ENCODE measurements around the gene LCK. TPM values are rescaled to one million over a fixed set of nuclear protein-coding genes. Genes with fewer than 3 reads are reported as not detected.
A peak's percentile ranks its signal among the peaks of the same experiment; 100 is the strongest.
"Not testable (repeated sequence)": the region's sequence is repeated elsewhere in the genome, so short reads cannot be mapped to it uniquely, and the experiment has no call there.

Gene LCK
- total and polyA plus RNA-seq, 2 experiments from 2014 or later, result 33.2 to 86.6 TPM

DNA sequence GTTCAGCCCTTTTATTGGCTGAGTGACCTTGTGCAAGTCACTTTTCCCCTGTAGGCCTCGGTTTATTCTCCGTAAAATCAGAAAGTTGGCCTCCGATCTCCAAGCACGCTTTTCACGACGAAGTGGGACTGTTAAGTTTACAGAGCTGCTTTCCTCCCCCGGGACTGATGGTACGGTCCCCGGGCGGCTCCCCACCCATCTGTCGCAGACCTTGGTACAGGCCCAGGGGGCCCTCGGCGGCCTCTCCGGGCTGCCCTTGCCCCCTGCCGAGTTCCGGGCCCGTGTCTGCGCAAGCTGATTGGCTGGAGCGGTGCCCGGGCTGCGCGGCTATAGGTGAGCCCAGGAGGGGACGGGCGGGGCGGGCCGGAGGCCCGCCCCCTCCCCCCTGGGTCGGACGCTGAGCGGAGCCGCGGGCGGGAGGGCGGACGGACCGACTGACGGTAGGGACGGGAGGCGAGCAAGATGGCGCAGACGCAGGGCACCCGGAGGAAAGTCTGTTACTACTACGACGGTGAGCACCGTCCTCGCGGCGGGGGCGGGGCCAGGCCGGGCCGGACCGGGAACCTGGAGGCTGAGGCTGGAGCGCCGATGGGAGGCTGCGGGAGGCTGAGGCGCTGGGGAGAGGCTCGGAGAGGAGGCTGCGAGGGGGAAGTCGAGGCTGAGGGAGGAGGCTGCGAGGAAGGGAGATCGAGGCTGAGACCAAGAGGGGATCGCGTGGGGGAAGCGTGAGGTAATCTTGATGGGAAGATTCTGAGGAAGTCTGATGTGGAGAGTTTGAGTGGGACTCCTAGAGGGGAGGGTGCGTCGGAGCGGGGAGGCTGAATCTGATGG lies 40.9 kb downstream of the LCK start, which contains the start of gene HDAC1:
TSS of gene HDAC1 (plus strand) at position 376 of the 831 bp plus-strand sequence. CDS start at position 463, 87 bp downstream.
- Histone ChIP-seq H4K20me1 (replicated peaks; ENCODE audit: insufficient read depth) (peaks cover 31% of the 10 kb centered on the region), H3K36me3 (ENCODE audit: insufficient read depth) (no peaks in the 10 kb centered on the region), H3K9me2 (ENCODE audit: insufficient read depth) (no peaks in the 10 kb centered on the region), H3K27me3 (ENCODE audit: insufficient read depth) (no peaks in the 10 kb centered on the region), H3K4me2 (peak within 1 kb of the TSS; percentile 92), H3K4me3 (peak within 1 kb of the TSS; percentile 92), H3K4me1 (ENCODE audit: insufficient read depth) (peaks cover 8% of the 10 kb centered on the region), H2AFZ (peak within 1 kb of the TSS; percentile 94), H3F3A (replicated peaks; ENCODE audit: low read depth) (0 out of 2 replicates have a peak, but pooled peaks cover 6% of the 10 kb centered on the region), H3K79me2 (replicated peaks; ENCODE audit: insufficient read depth) (peaks cover 49% of the 10 kb centered on the region), H3K27ac (ENCODE audit: low read depth) (peak within 1 kb of the TSS; percentile 59; the same call in 1 of the 2 replicates)
- Mint-ChIP-seq H3K27ac (peak within 1 kb of the TSS; percentile 83), H3K4me1 (peaks cover 19% of the 10 kb centered on the region), H3K36me3 (ENCODE audit: low read depth) (peaks cover 16% of the 10 kb centered on the region), H3K9me3 (no peaks in the 10 kb centered on the region; the same call in 2 of the 3 replicates), H3K4me3 (peak within 1 kb of the TSS; percentile 94), H3K27me3 (ENCODE audit: insufficient read depth, low read depth, poor library complexity) (peaks cover 21% of the 10 kb centered on the region)
- DNase-seq (ENCODE audit: low spot score) (peak; percentile 95), ATAC-seq (peak; percentile 90)
- TF ChIP-seq POLR2AphosphoS5 (IDR thresholded peaks at IDR 0.05; ENCODE audit: low read depth) (peak; percentile 76), ZNF114 (CRISPR knock-in tag; IDR thresholded peaks at IDR 0.05) (no peak)

DNA sequence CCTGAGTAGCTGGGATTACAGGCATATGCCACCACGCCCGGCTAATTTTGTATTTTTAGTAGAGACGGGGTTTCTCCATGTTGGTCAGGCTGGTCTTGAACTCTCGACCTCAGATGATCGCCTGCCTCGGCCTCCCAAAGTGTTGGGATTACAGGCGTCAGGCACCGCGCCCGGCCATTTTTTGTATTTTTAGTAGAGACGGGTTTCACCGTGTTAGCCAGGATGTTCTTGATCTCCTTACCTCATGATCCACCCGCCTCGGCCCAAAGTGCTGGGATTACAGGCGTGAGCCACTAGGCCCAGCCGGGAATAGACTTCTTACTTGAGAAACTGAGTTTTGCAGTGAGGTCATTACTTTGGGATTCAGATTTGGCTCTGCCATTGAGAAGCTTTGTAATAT lies 47.1 kb downstream of the LCK start:
- H3F3A ChIP-seq (replicated peaks; ENCODE audit: low read depth); H3K27me3 Mint-ChIP-seq (ENCODE audit: insufficient read depth, low read depth, poor library complexity); H3K4me1 ChIP-seq (ENCODE audit: insufficient read depth); DNase-seq (ENCODE audit: low spot score); H3K9me2 ChIP-seq (ENCODE audit: insufficient read depth); H3K9me3 Mint-ChIP-seq; H3K4me3 Mint-ChIP-seq; H3K4me2 ChIP-seq; H3K4me3 ChIP-seq; ATAC-seq; H2AFZ ChIP-seq; H3K27ac Mint-ChIP-seq; H3K27me3 ChIP-seq (ENCODE audit: insufficient read depth); H3K27ac ChIP-seq (ENCODE audit: low read depth): not testable (repeated sequence)
- H3K4me1 Mint-ChIP-seq, result peaks cover 11% of the 10 kb centered on the region
- peaks cover 90% of the 10 kb centered on the region for H3K79me2 ChIP-seq (replicated peaks; ENCODE audit: insufficient read depth)
- peaks cover 23% of the 10 kb centered on the region for H3K36me3 Mint-ChIP-seq (ENCODE audit: low read depth)
- peaks cover 10% of the 10 kb centered on the region for H3K36me3 ChIP-seq (ENCODE audit: insufficient read depth)
- peaks cover 48% of the 10 kb centered on the region for H4K20me1 ChIP-seq (replicated peaks; ENCODE audit: insufficient read depth)

DNA sequence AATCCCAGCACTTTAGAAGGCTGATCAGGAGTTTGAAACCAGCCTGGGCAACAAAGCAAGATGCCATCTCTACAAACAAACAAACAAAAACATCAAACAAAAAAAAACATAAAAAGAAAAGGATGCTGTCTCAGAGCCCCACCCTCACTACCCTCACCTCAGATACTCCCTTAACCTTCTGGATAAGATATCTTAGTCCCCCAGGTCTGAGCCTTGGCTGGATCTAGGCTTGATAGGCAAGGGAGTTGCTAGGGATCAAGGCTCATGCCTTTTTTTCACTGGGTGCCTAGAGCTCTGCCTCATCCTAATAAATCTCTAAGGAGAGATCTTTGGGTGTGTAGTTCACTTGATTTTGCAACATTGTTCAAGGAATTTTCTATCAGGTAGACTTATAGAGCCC lies 48.3 kb downstream of the LCK start:
- H3F3A ChIP-seq (replicated peaks; ENCODE audit: low read depth), result no peaks in the 10 kb centered on the region
- Mint-ChIP-seq H3K9me3 (no peaks in the 10 kb centered on the region), H3K4me3 (no peak overlapping the region), H3K4me1 (peaks cover 11% of the 10 kb centered on the region), H3K27me3 (ENCODE audit: insufficient read depth, low read depth, poor library complexity) (peaks cover 8% of the 10 kb centered on the region), H3K36me3 (ENCODE audit: low read depth) (peaks cover 35% of the 10 kb centered on the region), H3K27ac (no peak overlapping the region)
- no peak overlapping the region for H2AFZ ChIP-seq
- no peak overlapping the region for H3K4me2 ChIP-seq
- no peaks in the 10 kb centered on the region for H3K4me1 ChIP-seq (ENCODE audit: insufficient read depth)
- no peak for DNase-seq (ENCODE audit: low spot score)
- no peaks in the 10 kb centered on the region for H3K9me2 ChIP-seq (ENCODE audit: insufficient read depth)
- peaks cover 46% of the 10 kb centered on the region for H4K20me1 ChIP-seq (replicated peaks; ENCODE audit: insufficient read depth)
- no peak overlapping the region for H3K27ac ChIP-seq (ENCODE audit: low read depth)
- no peaks in the 10 kb centered on the region for H3K27me3 ChIP-seq (ENCODE audit: insufficient read depth)
- ATAC-seq, result no peak
- peaks cover 21% of the 10 kb centered on the region for H3K36me3 ChIP-seq (ENCODE audit: insufficient read depth)
- no peak overlapping the region for H3K4me3 ChIP-seq
- peaks cover 84% of the 10 kb centered on the region for H3K79me2 ChIP-seq (replicated peaks; ENCODE audit: insufficient read depth)
- no peak for TF ChIP-seq EZH2 (IDR thresholded peaks at IDR 0.05; ENCODE audit: low read depth, unreplicated experiment)
- TF ChIP-seq, protein P1, sequence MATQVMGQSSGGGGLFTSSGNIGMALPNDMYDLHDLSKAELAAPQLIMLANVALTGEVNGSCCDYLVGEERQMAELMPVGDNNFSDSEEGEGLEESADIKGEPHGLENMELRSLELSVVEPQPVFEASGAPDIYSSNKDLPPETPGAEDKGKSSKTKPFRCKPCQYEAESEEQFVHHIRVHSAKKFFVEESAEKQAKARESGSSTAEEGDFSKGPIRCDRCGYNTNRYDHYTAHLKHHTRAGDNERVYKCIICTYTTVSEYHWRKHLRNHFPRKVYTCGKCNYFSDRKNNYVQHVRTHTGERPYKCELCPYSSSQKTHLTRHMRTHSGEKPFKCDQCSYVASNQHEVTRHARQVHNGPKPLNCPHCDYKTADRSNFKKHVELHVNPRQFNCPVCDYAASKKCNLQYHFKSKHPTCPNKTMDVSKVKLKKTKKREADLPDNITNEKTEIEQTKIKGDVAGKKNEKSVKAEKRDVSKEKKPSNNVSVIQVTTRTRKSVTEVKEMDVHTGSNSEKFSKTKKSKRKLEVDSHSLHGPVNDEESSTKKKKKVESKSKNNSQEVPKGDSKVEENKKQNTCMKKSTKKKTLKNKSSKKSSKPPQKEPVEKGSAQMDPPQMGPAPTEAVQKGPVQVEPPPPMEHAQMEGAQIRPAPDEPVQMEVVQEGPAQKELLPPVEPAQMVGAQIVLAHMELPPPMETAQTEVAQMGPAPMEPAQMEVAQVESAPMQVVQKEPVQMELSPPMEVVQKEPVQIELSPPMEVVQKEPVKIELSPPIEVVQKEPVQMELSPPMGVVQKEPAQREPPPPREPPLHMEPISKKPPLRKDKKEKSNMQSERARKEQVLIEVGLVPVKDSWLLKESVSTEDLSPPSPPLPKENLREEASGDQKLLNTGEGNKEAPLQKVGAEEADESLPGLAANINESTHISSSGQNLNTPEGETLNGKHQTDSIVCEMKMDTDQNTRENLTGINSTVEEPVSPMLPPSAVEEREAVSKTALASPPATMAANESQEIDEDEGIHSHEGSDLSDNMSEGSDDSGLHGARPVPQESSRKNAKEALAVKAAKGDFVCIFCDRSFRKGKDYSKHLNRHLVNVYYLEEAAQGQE (IDR thresholded peaks at IDR 0.05; ENCODE audit: unreplicated experiment), result no peak
- no peak for TF ChIP-seq STAT1 (IDR thresholded peaks at IDR 0.05; ENCODE audit: unreplicated experiment)
- TF ChIP-seq CREB1 (CRISPR knock-in tag; IDR thresholded peaks at IDR 0.05; ENCODE audit: low read depth), result no peak
- no peak for TF ChIP-seq EZH2phosphoT487 (IDR thresholded peaks at IDR 0.05; ENCODE audit: unreplicated experiment)
- TF ChIP-seq POLR2AphosphoS5 (IDR thresholded peaks at IDR 0.05; ENCODE audit: low read depth), result no peak
- TF ChIP-seq ZNF114 (CRISPR knock-in tag; IDR thresholded peaks at IDR 0.05), result no peak
- TF ChIP-seq, protein P2, sequence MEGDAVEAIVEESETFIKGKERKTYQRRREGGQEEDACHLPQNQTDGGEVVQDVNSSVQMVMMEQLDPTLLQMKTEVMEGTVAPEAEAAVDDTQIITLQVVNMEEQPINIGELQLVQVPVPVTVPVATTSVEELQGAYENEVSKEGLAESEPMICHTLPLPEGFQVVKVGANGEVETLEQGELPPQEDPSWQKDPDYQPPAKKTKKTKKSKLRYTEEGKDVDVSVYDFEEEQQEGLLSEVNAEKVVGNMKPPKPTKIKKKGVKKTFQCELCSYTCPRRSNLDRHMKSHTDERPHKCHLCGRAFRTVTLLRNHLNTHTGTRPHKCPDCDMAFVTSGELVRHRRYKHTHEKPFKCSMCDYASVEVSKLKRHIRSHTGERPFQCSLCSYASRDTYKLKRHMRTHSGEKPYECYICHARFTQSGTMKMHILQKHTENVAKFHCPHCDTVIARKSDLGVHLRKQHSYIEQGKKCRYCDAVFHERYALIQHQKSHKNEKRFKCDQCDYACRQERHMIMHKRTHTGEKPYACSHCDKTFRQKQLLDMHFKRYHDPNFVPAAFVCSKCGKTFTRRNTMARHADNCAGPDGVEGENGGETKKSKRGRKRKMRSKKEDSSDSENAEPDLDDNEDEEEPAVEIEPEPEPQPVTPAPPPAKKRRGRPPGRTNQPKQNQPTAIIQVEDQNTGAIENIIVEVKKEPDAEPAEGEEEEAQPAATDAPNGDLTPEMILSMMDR (conservative IDR thresholded peaks at IDR 0.05; ENCODE audit: low read depth in 2 of 2), result no peak
- TF ChIP-seq JUNB (IDR thresholded peaks at IDR 0.05; ENCODE audit: unreplicated experiment), result no peak
- TF ChIP-seq, protein P3, sequence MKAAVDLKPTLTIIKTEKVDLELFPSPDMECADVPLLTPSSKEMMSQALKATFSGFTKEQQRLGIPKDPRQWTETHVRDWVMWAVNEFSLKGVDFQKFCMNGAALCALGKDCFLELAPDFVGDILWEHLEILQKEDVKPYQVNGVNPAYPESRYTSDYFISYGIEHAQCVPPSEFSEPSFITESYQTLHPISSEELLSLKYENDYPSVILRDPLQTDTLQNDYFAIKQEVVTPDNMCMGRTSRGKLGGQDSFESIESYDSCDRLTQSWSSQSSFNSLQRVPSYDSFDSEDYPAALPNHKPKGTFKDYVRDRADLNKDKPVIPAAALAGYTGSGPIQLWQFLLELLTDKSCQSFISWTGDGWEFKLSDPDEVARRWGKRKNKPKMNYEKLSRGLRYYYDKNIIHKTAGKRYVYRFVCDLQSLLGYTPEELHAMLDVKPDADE (IDR thresholded peaks at IDR 0.05), result no peak

All from GM23338 (cell line).